GM23248 (cell line): Measurements from ENCODE around the gene LPP. TPM values are rescaled to one million over a fixed set of nuclear protein-coding genes. Genes with fewer than 3 reads are reported as not detected.

ENCODE experiments used
- DNase-seq: peaks from one replicate; pipeline ENCODE4 v3.0.0-alpha.2; 2015
- H2AFZ ChIP-seq: fragments of 200-600 bp; sonication (generic); 2 replicates; pipeline ENCODE4 v1.6.1; 2016; ENCODE audit warnings: antibody characterized with exemption
- H3F3A ChIP-seq: fragments of 200-600 bp; sonication (generic); 2 replicates; pipeline ENCODE4 v1.6.1; 2016; ENCODE audit warnings: mild to moderate bottlenecking, antibody characterized with exemption, mixed run types; ENCODE audit not compliant: insufficient read depth
- H3K27ac ChIP-seq: fragments of 200-600 bp; sonication (generic); 2 replicates; pipeline ENCODE4 v1.5.1; 2016; ENCODE audit warnings: mild to moderate bottlenecking
- H3K27me3 ChIP-seq: fragments of 200-600 bp; sonication (generic); replicated peaks from 2 replicates; pipeline ENCODE4 v1.6.1; 2016; ENCODE audit warnings: mild to moderate bottlenecking; ENCODE audit not compliant: insufficient read depth
- H3K36me3 ChIP-seq: fragments of 200-600 bp; sonication (generic); 2 replicates; pipeline ENCODE4 v1.6.1; 2016; ENCODE audit warnings: low read depth, mild to moderate bottlenecking
- H3K4me1 ChIP-seq: fragments of 200-600 bp; sonication (generic); 2 replicates; pipeline ENCODE4 v1.6.1; 2016; ENCODE audit warnings: mild to moderate bottlenecking; ENCODE audit not compliant: insufficient read depth
- H3K4me2 ChIP-seq: fragments of 200-600 bp; sonication (generic); one replicate; pipeline ENCODE4 v1.6.1; 2016; ENCODE audit warnings: mild to moderate bottlenecking; ENCODE audit not compliant: unreplicated experiment
- H3K4me3 ChIP-seq: fragments of 200-600 bp; sonication (generic); 2 replicates; pipeline ENCODE4 v1.5.1; 2016; ENCODE audit warnings: mild to moderate bottlenecking
- H3K79me2 ChIP-seq: fragments of 200-600 bp; sonication (generic); 2 replicates; pipeline ENCODE4 v1.6.1; 2016; ENCODE audit warnings: mild to moderate bottlenecking; ENCODE audit not compliant: insufficient read depth
- H3K9ac ChIP-seq: fragments of 200-600 bp; sonication (generic); 2 replicates; pipeline ENCODE4 v1.6.1; 2016; ENCODE audit warnings: mild to moderate bottlenecking
- H3K9me2 ChIP-seq: fragments of 200-600 bp; sonication (generic); 2 replicates; pipeline ENCODE4 v1.6.1; 2016; ENCODE audit warnings: mixed run types, mild to moderate bottlenecking, moderate library complexity; ENCODE audit not compliant: insufficient read depth
- H3K9me3 ChIP-seq: fragments of 200-600 bp; sonication (generic); one replicate; pipeline ENCODE4 v1.6.1; 2017; ENCODE audit warnings: low read depth
- H4K20me1 ChIP-seq: fragments of 200-600 bp; sonication (generic); 2 replicates; pipeline ENCODE4 v1.6.0; 2016; ENCODE audit not compliant: insufficient read depth
- EZH2 ChIP-seq: fragments of 200-600 bp; sonication (generic); IDR thresholded peaks from 2 replicates; pipeline ENCODE4 v1.6.1; 2018; ENCODE audit warnings: antibody characterized with exemption, mild to moderate bottlenecking; ENCODE audit not compliant: insufficient read depth, poor library complexity, severe bottlenecking
- EZH2phosphoT487 ChIP-seq: fragments of 200-600 bp; sonication (generic); IDR thresholded peaks from 2 replicates; pipeline ENCODE4 v1.6.1; 2018; ENCODE audit warnings: antibody characterized with exemption, moderate library complexity, mild to moderate bottlenecking, low read depth; ENCODE audit not compliant: insufficient read depth
- WGBS, 2 experiments: methylation state at CpG; one replicate each; pipeline ENCODE4 v1.1.6; 2015 to 2017; ENCODE audit warnings: low lambda C conversion rate in 2 of 2, low coverage in 1 of 2; ENCODE audit errors: missing lambda C conversion rate in 2 of 2; 5-methylcytosine and 5-hydroxymethylcytosine counted together
- in situ Hi-C: fragments of 300-500 bp; cut with MboI; formaldehyde crosslinking; loops from 2 replicates; pipeline ENCODE4 v1.15.0; 2020
- polyA plus RNA-seq: library from polyadenylated mRNA; unstranded; fragments of >200 nt; fragmentation: Nextera tagmentation; extraction: Ambion mirVana; gene quantifications from 2 replicates; pipeline ENCODE4 v1.2.1, GENCODE V29; 2016
- total RNA-seq: library from RNA; depleted of rRNA; stranded (reverse); fragments of >200 nt; shearing (Covaris generic); gene quantifications from 2 replicates; pipeline ENCODE4 v1.2.3, GENCODE V29; 2014

The LPP gene
- total and polyA plus RNA-seq, 2 experiments from 2014 or later: 42.8 to 61.7 TPM

GRCh38 chr3:188689101-188689574 lies 535.2 kb downstream of the LPP start:
- Histone ChIP-seq H3K9me2 (no peaks in the 10 kb centered on the region), H3K36me3 (no peaks in the 10 kb centered on the region), H4K20me1 (no peaks in the 10 kb centered on the region), H3K4me1 (peaks cover 23% of the 10 kb centered on the region), H3K27ac (peak overlapping the region; percentile 88), H3K9me3 (no peaks in the 10 kb centered on the region), H3K79me2 (peaks cover 53% of the 10 kb centered on the region), H3K4me2 (peak overlapping the region; percentile 38), H2AFZ (no peak overlapping the region), H3K4me3 (no peak overlapping the region), H3F3A (peaks cover 24% of the 10 kb centered on the region), H3K27me3 (no peaks in the 10 kb centered on the region), H3K9ac (peak overlapping the region; percentile 67)
- in situ Hi-C loops: loop anchor here (25.0 kb wide), 1 partner anchor 952 kb away; the partner anchor contains the start of gene BCL6
- 0% methylated on average over 2 of the region's 2 CpGs for WGBS, 2 experiments
- peak; percentile 93 for DNase-seq
- TF ChIP-seq EZH2 (no peak), EZH2phosphoT487 (0 out of 2 replicates have a peak, but pooled peaks have one; percentile 80)

DNA sequence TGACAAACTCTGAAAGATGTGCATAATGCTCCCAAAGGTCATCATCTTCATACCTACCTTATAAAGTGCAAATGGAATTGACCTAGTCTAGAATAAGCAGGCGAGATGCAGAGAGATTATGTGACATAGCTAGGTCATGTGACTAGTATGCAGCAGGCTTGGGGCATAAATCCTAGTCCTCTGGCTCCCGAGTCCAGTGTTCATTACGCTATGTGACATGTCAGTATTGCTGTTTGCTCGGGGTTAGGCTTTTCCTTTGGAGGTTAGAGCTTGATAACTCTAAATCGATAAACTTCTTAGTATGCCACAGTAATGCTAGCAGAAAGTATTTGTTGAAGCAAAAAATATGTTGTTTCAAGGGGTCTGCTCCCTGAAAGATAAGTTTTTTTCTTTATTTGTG lies 536.1 kb downstream of the LPP start:
- no peak for DNase-seq
- H3K79me2 ChIP-seq: peaks cover 44% of the 10 kb centered on the region
- no peaks in the 10 kb centered on the region for H4K20me1 ChIP-seq
- in situ Hi-C loops: loop anchor here (25.0 kb wide), 1 partner anchor 953 kb away; the partner anchor contains the start of gene BCL6
- H3K4me3 ChIP-seq: no peak overlapping the region
- no peak overlapping the region for H3K4me2 ChIP-seq
- H3K36me3 ChIP-seq: no peaks in the 10 kb centered on the region
- H3K9ac ChIP-seq: peak overlapping the region; percentile 25
- no peaks in the 10 kb centered on the region for H3K9me2 ChIP-seq
- H3K27ac ChIP-seq: peak overlapping the region; percentile 88
- peaks cover 23% of the 10 kb centered on the region for H3K4me1 ChIP-seq
- no peak overlapping the region for H2AFZ ChIP-seq
- H3F3A ChIP-seq: peaks cover 23% of the 10 kb centered on the region
- H3K27me3 ChIP-seq: no peaks in the 10 kb centered on the region
- TF ChIP-seq EZH2: no peak
- no peak for TF ChIP-seq EZH2phosphoT487
- no peaks in the 10 kb centered on the region for H3K9me3 ChIP-seq
- 84 to 91% methylated on average over 5 of the region's 5 CpGs for WGBS, 2 experiments

DNA sequence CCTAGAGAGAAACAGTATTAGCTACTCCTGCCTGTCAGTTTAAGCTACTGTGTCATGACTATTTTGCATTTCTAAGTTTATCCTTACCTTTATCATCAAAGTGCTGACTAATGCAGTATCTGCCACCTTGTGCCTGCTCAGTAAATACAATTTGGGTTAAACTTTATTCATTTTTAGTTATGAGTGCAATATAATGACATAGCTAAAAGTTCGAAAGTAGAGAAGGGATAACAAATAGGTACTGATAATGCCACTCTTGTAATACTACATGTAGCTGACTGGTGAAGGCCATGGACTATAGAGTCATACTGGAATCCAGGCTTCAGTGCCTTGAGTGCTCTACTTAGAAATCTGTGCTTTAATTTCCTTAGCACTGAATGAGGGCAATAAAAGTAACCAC lies 537.0 kb downstream of the LPP start:
- Histone ChIP-seq H3K27ac (no peak overlapping the region), H3K79me2 (peaks cover 40% of the 10 kb centered on the region), H3K4me3 (no peak overlapping the region), H2AFZ (no peak overlapping the region), H3K9me3 (no peaks in the 10 kb centered on the region), H3K9me2 (no peaks in the 10 kb centered on the region), H3K36me3 (no peaks in the 10 kb centered on the region), H4K20me1 (no peaks in the 10 kb centered on the region), H3K4me2 (no peak overlapping the region), H3F3A (peaks cover 23% of the 10 kb centered on the region), H3K9ac (no peak overlapping the region), H3K27me3 (no peaks in the 10 kb centered on the region), H3K4me1 (peaks cover 23% of the 10 kb centered on the region)
- no peak for DNase-seq
- in situ Hi-C loops: loop anchor here (25.0 kb wide), 1 partner anchor 954 kb away; the partner anchor contains the start of gene BCL6
- whole genome bisulfite sequencing, 2 experiments: 95 to 100% methylated on average over 1 of the region's 1 CpG
- TF ChIP-seq EZH2 (no peak), EZH2phosphoT487 (no peak)

DNA sequence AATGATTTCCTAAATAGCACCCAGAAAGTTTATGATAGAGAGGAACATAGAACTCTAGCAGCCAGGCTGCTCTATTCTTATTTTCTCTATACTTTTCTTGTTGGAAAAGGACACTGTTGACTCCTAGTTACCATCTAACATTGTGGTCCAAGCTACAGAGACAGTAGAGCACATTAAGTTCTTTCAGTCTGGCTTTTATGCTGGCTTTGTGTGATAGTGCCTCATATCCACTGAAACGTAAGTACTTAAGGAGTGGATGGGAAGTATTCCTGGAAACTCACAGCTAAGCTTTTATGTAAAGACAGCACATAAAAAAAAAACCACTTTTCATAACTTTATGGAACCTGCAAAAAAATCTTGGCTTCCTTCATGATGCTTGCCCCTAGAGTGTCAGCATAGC lies 537.7 kb downstream of the LPP start:
- no peak for TF ChIP-seq EZH2phosphoT487
- TF ChIP-seq EZH2: no peak
- DNase-seq: no peak
- Histone ChIP-seq H3K9me2 (no peaks in the 10 kb centered on the region), H3K27ac (no peak overlapping the region), H3K9ac (no peak overlapping the region), H3K79me2 (peaks cover 35% of the 10 kb centered on the region), H3K9me3 (no peaks in the 10 kb centered on the region), H3K4me1 (peaks cover 23% of the 10 kb centered on the region), H3K4me3 (no peak overlapping the region), H3K27me3 (no peaks in the 10 kb centered on the region), H4K20me1 (no peaks in the 10 kb centered on the region), H3F3A (peaks cover 23% of the 10 kb centered on the region), H3K36me3 (no peaks in the 10 kb centered on the region), H2AFZ (no peak overlapping the region), H3K4me2 (no peak overlapping the region)
- in situ Hi-C loops: loop anchor here (25.0 kb wide), 1 partner anchor 954 kb away; the partner anchor contains the start of gene BCL6
- 94 to 100% methylated on average over 1 of the region's 1 CpG for WGBS, 2 experiments

DNA sequence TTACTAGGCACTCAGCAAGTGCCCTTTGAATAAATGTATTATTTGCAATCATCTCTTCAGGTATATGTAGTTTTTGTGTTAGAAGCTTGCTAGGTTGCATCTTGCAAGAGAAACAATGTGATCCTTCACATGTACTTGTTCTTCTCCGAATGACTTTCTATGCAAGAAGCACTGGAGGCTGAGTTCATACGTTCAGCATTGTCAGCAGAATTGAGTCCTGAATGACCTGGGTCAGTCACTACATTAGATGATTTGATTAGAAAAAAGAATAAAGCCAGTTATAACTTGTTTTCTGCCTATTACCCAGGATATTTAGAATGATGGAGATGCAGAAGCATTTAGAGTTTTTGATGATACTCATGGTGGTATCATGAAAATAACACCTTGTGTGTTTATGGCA lies 538.7 kb downstream of the LPP start:
- Histone ChIP-seq H3K9me3 (no peaks in the 10 kb centered on the region), H3K4me1 (peaks cover 21% of the 10 kb centered on the region), H3K9me2 (no peaks in the 10 kb centered on the region), H3K27me3 (no peaks in the 10 kb centered on the region), H3K27ac (no peak overlapping the region), H3K36me3 (no peaks in the 10 kb centered on the region), H3K4me3 (no peak overlapping the region), H2AFZ (no peak overlapping the region), H3K79me2 (peaks cover 44% of the 10 kb centered on the region), H3K4me2 (no peak overlapping the region), H3F3A (peaks cover 22% of the 10 kb centered on the region), H3K9ac (no peak overlapping the region), H4K20me1 (0 out of 2 replicates have a peak, but pooled peaks cover 5% of the 10 kb centered on the region)
- in situ Hi-C loops: loop anchor here (25.0 kb wide), 1 partner anchor 955 kb away; the partner anchor contains the start of gene BCL6
- no peak for TF ChIP-seq EZH2
- TF ChIP-seq EZH2phosphoT487: no peak
- WGBS, 2 experiments: 93 to 94% methylated on average over 2 of the region's 2 CpGs
- DNase-seq: no peak
